HG03175 (cell line): Measurements from ENCODE around the gene CHRDL2.

ENCODE experiments used
- ATAC-seq: cut with Tn5 transposase; IDR thresholded peaks from one replicate; pipeline ENCODE4 v1.9.1; 2021; ENCODE audit warnings: mild to moderate bottlenecking, moderate library complexity; ENCODE audit not compliant: unreplicated experiment

The CHRDL2 gene

GRCh38 chr11:74686792-74687191 is 44.4 kb downstream of the CHRDL2 start:
- ATAC-seq, result no peak

- ATAC-seq, result no peak
Observed at GRCh38 chr11:74685905-74686304, 45.3 kb downstream of the CHRDL2 start.

DNA sequence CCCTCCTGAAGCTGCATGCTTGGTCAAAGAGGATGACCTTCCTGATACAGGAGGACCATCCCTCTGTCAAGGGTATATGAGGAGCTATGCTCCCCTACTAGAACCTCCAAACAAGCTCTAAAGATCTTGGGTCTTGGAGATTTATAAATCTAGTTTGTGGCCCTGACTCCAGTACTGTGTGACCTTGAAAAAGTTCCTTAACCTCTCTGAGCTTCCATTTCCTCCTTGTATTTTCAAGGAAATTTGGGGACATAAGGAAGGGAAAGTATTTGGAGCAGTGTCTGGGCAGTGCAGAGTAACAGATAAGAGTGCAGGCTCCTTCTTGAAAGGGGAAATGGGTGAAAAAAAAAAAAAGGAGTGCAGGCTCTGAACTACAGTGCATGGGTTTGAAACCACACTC is 45.9 kb downstream of the CHRDL2 start:
- ATAC-seq, result no peak

- ATAC-seq, result no peak
Observed at GRCh38 chr11:74684661-74685060, 46.6 kb downstream of the CHRDL2 start.

DNA sequence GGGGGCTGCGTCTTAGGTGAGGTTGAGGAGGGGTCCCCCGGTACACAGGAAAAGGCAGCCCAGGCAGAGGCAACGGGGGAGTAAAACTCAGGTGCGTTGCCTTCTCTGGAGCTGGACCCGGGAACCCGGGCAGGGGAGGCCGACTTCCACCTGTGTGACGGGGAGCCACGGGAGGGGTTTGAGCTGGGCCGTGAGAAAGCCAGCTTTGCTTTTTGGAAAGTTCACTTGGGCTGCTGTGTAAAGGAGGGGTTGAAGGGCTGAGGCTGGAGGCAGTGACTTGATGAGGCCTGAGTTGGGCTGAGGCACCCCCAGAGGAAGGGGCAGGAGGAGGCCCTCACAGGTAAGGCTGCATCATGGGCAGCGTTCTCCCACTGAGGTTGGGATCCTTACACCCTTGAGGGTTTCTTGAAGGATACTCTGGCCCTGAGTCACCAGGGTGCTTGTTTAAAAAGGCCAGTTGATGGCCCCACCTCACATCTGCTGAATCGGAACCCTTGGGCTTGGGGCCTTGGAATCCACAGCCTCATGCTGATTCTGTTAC is 47.2 kb downstream of the CHRDL2 start:
- ATAC-seq, result no peak

GRCh38 chr11:74683279-74683871 is 47.9 kb downstream of the CHRDL2 start:
- ATAC-seq, result no peak

- ATAC-seq, result no peak
Observed at GRCh38 chr11:74682731-74683278, 48.4 kb downstream of the CHRDL2 start.

- no peak for ATAC-seq
Observed at GRCh38 chr11:74681686-74682651, 49.3 kb downstream of the CHRDL2 start.

GRCh38 chr11:74680703-74681531 is 50.3 kb downstream of the CHRDL2 start:
- no peak for ATAC-seq

GRCh38 chr11:74680035-74680671 is 51.1 kb downstream of the CHRDL2 start:
- no peak for ATAC-seq

GRCh38 chr11:74679513-74679865 is 51.7 kb downstream of the CHRDL2 start:
- no peak for ATAC-seq

GRCh38 chr11:74678591-74679512 is 52.4 kb downstream of the CHRDL2 start:
- ATAC-seq, result no peak

DNA sequence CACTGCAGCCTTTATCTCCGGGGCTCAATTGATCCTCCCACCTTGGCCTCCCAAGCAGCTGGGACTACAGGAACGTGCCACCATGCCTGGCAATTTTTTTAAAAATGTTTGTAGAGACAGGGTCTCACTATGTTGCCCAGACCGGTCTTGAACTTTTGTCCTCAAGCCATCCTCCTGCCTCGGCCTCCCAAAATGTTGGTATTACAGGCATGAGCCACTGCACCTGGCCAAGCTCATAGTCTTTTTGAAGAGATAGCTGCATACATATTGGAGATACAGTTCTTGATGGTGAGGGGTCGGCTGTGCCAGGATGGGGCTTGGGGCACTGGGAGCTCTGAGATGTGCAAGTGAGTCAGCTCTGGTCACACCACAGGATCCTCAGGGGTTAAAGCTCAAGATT is 53.2 kb downstream of the CHRDL2 start:
- ATAC-seq, result no peak

GRCh38 chr11:74677131-74677530 is 54.1 kb downstream of the CHRDL2 start:
- no peak for ATAC-seq

DNA sequence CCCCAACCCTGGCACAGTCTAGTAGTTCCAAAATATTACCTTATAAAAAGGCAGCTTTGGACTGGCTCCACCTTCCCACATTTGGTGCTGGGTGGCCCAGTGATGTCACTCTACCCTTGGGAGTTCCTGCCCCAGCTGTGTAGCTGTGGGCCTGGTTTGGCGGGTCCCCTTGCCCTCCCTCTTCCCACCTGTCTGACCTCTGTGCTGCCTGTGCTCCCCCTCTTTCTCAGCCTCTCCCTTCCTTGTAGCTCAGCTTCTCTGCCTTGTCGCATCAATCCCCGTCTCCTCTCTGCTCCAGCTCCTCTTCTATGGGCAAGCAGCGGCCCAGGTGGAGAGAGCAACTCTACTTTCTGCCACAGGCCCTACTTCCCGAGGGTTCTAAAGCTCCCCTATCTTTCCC is 54.6 kb downstream of the CHRDL2 start:
- no peak for ATAC-seq

- no peak for ATAC-seq
Observed at GRCh38 chr11:74675761-74676160, 55.5 kb downstream of the CHRDL2 start.

DNA sequence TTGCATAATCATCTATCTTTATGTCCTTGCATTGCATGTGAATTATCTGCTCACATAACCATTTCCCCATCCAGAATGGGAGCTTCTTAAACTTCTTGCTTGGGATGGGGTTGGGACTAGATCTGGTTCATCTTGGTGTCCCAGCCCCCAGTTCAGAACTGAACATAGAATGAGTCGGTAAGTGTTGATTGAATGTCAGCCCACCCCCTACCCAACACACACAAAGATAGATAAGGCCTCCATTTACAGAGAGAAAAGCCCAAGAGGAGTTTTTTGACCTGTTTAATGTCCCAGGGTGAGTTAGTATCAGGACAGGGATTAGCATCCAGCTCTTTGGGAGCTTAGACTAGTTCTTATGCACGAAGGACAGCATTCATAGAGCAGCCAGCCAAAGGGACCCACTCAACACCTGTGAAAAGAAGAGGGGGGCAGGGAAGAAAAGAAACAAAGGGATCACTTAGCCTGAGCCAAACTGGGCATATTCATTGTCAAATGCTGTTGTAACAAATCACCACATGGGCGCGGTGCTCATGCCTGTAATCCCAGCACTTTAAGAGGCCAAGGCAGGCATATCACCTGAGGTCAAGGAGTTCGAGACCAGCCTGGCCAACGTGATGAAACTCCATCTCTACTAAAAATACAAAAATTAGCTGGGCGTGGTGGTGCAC is 57.4 kb downstream of the CHRDL2 start:
- no peak for ATAC-seq

GRCh38 chr11:74672956-74673692 is 58.1 kb downstream of the CHRDL2 start:
- ATAC-seq, result no peak
